ENCODE data around the gene CREBL2.

Gene CREBL2

DNA sequence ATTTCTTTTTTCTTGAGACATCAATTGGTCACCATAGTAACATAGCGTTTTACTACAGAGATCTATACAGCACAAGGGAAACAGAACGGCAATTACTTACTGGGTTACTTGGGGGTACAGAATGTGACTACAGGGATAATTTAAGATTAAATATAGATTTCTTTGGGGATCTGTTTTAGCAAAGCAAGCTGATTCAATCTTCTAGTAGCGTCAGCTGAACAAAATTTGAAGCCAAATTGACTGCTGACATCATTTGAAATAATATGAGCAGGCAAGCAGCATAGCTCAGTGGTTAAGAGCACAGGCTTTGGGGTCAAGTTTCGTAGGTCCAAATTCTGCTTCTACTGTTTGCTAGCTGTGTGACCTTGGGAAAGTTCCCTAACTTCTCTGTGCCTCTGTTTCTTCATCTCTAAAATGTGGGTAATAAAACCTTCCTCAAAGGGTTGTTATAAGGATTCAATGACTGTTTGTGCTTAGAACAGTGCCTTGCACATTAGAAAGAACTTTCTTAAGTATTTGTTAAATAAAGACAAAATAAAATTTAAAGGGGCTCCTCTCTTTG, 71.5 kb downstream of the CREBL2 start:
- DNase-seq: no peak

DNA sequence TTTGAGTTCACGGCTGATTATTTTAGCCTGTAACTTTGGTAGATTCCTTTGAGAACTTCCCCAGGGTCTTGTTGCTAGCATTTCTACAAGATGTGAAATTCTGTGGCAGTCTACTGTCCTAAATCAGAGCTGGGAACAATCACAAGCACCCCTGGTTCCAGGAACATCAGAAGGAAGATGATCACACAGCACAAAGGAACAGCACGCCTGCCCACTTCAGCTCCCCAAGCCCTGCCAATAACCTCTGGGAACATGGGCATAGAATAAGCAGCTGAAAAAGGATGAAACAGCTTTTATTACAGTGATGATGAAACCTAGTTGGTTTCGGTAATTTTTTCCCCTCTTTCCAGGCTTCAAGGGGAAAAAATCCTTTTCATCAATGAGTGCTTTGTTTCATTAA, 72.0 kb downstream of the CREBL2 start:
- peak; percentile 51 for DNase-seq

DNA sequence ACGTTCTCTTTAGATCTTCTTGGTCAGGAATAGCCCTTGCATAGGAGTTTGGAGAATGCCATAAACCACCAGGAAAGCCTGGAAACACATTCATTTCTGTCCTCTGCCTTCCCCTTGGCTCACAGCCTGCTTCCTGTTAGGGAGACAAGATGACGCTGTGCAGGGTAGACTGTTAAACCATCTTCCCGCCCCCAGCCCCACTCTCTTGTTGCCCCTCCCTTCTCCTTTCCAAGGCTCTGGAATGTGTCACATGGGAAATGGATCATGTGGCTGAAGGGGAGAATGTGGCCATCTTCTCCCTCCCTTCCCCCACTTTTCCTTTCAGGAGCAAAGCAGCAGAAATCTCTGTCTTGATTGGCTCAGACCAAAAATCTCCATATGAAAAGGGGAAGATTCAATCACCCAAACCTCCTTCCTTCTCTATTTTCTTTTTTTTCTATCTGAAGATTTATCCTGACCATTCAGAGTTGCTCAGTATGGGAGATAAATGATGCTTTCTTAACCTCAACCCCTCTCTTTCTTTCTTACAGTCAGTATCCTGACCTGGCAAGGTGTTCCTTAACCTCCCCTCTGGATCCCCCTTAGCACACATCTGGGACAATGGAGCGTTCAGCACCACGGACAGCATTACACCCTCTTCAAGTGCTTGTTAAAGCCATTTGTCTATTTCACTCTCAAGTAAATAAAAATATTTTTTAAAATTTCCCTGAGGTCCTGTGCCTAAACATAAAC, 72.9 kb downstream of the CREBL2 start:
- peak; percentile 94 for DNase-seq

DNA sequence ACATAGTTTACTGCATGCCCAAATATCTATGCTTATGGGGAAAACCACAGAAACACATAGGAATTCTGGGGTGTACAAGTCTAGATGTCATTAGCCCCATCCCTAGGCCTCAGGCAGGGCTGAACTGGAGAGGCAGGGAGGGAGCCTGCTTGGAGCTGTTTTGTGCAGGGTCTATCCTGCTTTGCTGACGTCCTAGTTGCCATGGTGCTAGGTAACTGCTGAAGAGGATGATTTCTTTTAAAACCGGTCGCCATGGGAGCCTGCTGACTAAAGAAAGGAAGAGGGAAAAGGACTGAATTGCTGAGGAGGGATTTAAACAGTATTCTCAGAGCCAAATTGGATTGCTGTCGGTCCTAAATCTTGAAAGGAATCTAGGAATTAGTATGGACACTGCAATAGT, 73.6 kb downstream of the CREBL2 start:
- peak; percentile 87 for DNase-seq

DNA sequence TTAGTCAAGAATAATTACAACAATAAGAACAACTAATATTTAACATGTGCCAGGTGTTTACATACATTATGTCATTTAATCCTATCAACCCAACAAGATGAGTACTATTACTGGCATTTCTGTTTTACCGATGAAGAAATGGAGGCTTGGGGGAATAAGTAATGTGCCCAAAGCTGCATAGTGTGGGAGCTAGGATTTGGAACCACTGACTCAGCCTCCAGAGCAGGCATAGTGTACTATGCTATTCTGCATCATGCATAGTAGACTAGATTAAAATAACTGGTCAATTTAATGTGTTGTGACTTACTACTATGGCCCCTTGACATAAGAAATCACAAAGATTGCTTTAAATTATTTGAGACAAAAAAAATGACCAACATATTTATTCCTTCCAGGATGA, 74.8 kb downstream of the CREBL2 start:
- DNase-seq: no peak

DNA sequence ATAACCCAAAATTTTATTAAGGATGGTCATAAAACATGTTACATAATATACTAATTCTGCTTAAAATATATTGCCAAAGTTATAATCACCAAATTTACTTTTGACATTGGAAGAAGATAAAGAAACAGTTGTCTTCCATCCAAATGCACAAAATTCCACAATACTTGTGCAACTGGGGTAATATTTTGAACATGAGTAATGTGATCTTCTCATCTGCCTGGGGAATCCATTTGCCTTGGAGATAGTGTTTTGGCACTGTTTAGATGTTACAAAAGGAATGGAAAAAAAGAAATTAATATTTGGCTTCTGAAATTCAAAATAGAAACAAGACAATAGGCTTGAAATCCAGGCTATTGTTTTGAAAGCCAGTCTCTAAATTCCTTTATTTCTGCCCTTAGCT, 75.2 kb downstream of the CREBL2 start:
- no peak for DNase-seq

DNA sequence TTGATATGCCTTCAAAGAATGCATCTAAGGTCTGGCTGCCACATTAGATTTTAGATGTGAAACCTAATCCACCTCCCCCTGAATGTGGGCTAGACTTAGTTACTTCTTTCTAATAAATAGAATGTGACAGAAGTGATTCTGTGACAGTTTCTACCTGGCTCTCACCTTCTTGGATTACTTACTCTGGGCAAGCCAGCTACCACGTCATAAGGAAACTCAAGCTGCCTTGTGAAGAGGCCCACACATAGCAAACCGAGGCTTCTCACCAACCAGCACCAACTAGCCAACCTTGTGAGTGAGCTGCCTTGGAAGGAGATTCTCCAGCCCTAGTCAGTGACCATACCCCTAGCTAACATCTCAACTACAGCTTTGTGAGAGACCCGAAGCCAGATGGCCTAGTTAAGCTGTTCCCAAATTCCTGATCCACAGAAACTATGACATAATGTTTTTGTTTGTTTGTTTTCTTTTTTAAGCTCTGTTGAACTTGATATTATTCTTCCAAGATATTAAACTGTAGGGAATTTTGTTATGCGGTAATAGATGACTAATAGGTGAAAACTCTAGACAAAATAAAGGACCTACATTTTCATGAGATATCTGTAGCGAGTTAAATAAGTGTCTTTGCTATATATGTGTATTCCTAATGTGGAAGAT, 78.1 kb downstream of the CREBL2 start:
- DNase-seq: no peak

DNA sequence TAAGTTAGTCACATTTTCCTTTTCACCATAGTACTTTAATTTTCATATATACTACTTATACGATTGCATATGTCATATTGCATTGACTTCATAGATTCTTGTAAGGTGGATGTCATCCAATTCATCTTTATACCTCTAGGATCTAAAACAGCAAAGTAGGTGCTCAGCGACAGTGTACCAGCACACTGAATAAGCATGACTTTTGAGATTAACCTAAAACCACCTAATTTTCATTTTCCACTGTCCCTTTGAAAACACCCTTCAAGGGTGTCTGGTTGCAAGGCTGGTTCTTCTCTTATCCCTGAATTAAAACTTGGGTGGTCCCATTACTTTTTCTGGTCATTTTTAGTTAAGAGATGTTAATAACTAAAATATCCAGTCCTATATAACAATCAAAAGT, 79.9 kb downstream of the CREBL2 start:
- DNase-seq: no peak

DNA sequence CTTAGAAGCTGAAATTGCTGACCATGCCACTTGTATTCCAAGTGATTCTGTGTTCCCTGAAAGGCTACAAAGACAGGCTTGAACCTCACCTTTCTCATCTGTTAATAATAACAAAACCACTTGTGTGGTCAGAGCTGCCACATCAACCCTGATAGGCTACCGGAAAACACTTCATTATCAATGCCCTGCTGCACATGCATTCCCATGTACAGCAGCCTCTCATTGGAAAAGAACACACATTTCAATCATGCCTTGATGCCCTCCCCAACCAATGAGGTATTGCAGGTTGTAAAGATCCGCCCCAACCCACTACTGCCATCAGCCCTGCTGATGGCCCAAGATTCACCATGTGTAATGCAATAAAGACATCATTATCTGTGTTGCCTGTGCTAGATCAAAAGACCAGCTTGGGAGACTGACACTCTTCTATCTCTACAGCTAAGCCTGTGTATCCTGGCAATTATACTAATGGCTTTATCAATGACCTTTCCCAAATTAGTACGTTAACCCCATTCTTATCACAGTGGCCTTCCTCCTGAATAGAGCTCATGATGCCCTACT, 81.5 kb downstream of the CREBL2 start:
- peak; percentile 54 for DNase-seq
